ENCODE results near the gene FAF1. TPM values are rescaled to one million over a fixed set of nuclear protein-coding genes. Genes with fewer than 3 reads are reported as not detected.
"Not testable (repeated sequence)": the region's sequence is repeated elsewhere in the genome, so short reads cannot be mapped to it uniquely, and the experiment has no call there.

Gene FAF1
- total RNA-seq, 1 experiment from 2014 or later, result 78.7 TPM

GRCh38 chr1:50739125-50739524, 220.9 kb downstream of the FAF1 start:
- no peaks in the 10 kb centered on the region for H3K9me3 Mint-ChIP-seq (ENCODE audit: unreplicated experiment)
- Histone ChIP-seq H3K36me3 (ENCODE audit: control insufficient read depth, insufficient read depth, low read length) (no peaks in the 10 kb centered on the region), H3K27me3 (replicated peaks; ENCODE audit: control insufficient read depth, insufficient read depth, low read length) (no peaks in the 10 kb centered on the region), H3K9me3 (no peaks in the 10 kb centered on the region), H3K4me3 (ENCODE audit: low read depth, low read length) (no peak overlapping the region), H3K4me1 (no peaks in the 10 kb centered on the region)
- H3K27ac Mint-ChIP-seq (ENCODE audit: unreplicated experiment), result no peak overlapping the region
- intact Hi-C loops (cut with micrococcal nuclease; ENCODE audit: unreplicated experiment), result no loop called here
- H3K4me1 Mint-ChIP-seq (ENCODE audit: low read depth, unreplicated experiment), result no peaks in the 10 kb centered on the region
- BruUV-seq (replicated peaks), result no TSS peak
- ChIA-PET POLR2A (no interaction called here), CTCF (no interaction called here)
- H3K36me3 Mint-ChIP-seq (ENCODE audit: insufficient read depth, unreplicated experiment), result peaks cover 16% of the 10 kb centered on the region
- no peaks in the 10 kb centered on the region for H3K27me3 Mint-ChIP-seq (ENCODE audit: insufficient read depth, unreplicated experiment)
- no peak for TF ChIP-seq CTCF (IDR thresholded peaks at IDR 0.05; ENCODE audit: insufficient read depth in 1 of 2, low read depth in 1 of 2, low read length in 1 of 2, severe bottlenecking in 1 of 2, unreplicated experiment in 1 of 2)
- no peak overlapping the region for H3K4me3 Mint-ChIP-seq (ENCODE audit: unreplicated experiment)
- DNase-seq, result no peak

GRCh38 chr1:50735443-50735842, 224.6 kb downstream of the FAF1 start:
- Histone ChIP-seq H3K4me3 (ENCODE audit: low read depth, low read length) (no peak overlapping the region), H3K27me3 (replicated peaks; ENCODE audit: control insufficient read depth, insufficient read depth, low read length) (no peaks in the 10 kb centered on the region), H3K36me3 (ENCODE audit: control insufficient read depth, insufficient read depth, low read length) (no peaks in the 10 kb centered on the region), H3K9me3 (no peaks in the 10 kb centered on the region), H3K4me1 (no peaks in the 10 kb centered on the region)
- Mint-ChIP-seq H3K4me3 (ENCODE audit: unreplicated experiment) (no peak overlapping the region), H3K36me3 (ENCODE audit: insufficient read depth, unreplicated experiment) (peaks cover 5% of the 10 kb centered on the region), H3K27me3 (ENCODE audit: insufficient read depth, unreplicated experiment) (no peaks in the 10 kb centered on the region), H3K27ac (ENCODE audit: unreplicated experiment) (no peak overlapping the region), H3K9me3 (ENCODE audit: unreplicated experiment) (no peaks in the 10 kb centered on the region), H3K4me1 (ENCODE audit: low read depth, unreplicated experiment) (no peaks in the 10 kb centered on the region)
- CTCF ChIA-PET, result no interaction called here
- TF ChIP-seq CTCF (IDR thresholded peaks at IDR 0.05; ENCODE audit: insufficient read depth in 1 of 2, low read depth in 1 of 2, low read length in 1 of 2, severe bottlenecking in 1 of 2, unreplicated experiment in 1 of 2), result peak; percentile 20 to 22
- intact Hi-C loops (cut with micrococcal nuclease; ENCODE audit: unreplicated experiment), result no loop called here
- POLR2A ChIA-PET, result no interaction called here
- no peak for DNase-seq
- no TSS peak for BruUV-seq (replicated peaks)

- BruUV-seq (replicated peaks); CTCF ChIA-PET: not testable (repeated sequence)
Observed at GRCh38 chr1:50727578-50727977, 232.5 kb downstream of the FAF1 start.

More at GRCh38 chr1:50727578-50727977, 232.5 kb downstream of the FAF1 start:
- H3K9me3 Mint-ChIP-seq (ENCODE audit: unreplicated experiment); H3K4me1 Mint-ChIP-seq (ENCODE audit: low read depth, unreplicated experiment); POLR2A ChIA-PET; H3K4me3 ChIP-seq (ENCODE audit: low read depth, low read length); intact Hi-C loops (cut with micrococcal nuclease; ENCODE audit: unreplicated experiment); H3K27ac Mint-ChIP-seq (ENCODE audit: unreplicated experiment); DNase-seq; H3K4me1 ChIP-seq; H3K9me3 ChIP-seq; H3K4me3 Mint-ChIP-seq (ENCODE audit: unreplicated experiment); H3K27me3 ChIP-seq (replicated peaks; ENCODE audit: control insufficient read depth, insufficient read depth, low read length); H3K27me3 Mint-ChIP-seq (ENCODE audit: insufficient read depth, unreplicated experiment); H3K36me3 ChIP-seq (ENCODE audit: control insufficient read depth, insufficient read depth, low read length): not testable (repeated sequence)
- peaks cover 23% of the 10 kb centered on the region for H3K36me3 Mint-ChIP-seq (ENCODE audit: insufficient read depth, unreplicated experiment)
